Skin of body (tissue), 2 donors: Measurements from ENCODE around the gene LPGAT1. TPM values are rescaled to one million over a fixed set of nuclear protein-coding genes. Genes with fewer than 3 reads are reported as not detected.
A peak's percentile ranks its signal among the peaks of the same experiment; 100 is the strongest.
"Not testable (repeated sequence)": the region's sequence is repeated elsewhere in the genome, so short reads cannot be mapped to it uniquely, and the experiment has no call there.

Experiments
- DNase-seq: peaks from one replicate; lab custom pipeline; 2025; lab: John Stamatoyannopoulos, UW
- total RNA-seq: library from RNA; depleted of rRNA; stranded (reverse); fragments of >200 nt; gene quantifications from one replicate; pipeline ENCODE4 v1.2.3, GENCODE V29; 2014

Gene LPGAT1
- total RNA-seq = 27.0 TPM

- peak; percentile 55 for DNase-seq
These were observed at the start of gene LPGAT1 for GRCh38 chr1:211830328-211831142. LPGAT1 (minus strand) TSS chr1:211830763; CDS start chr1:211829296, 1,467 bp downstream.

GRCh38 chr1:211879475-211879874 is 48.9 kb upstream of the LPGAT1 start:
- no peak for DNase-seq

- DNase-seq = no peak
These were observed 46.5 kb upstream of the LPGAT1 start for GRCh38 chr1:211876851-211877590.

- DNase-seq = no peak
These were observed 45.0 kb upstream of the LPGAT1 start for GRCh38 chr1:211875541-211875940.

GRCh38 chr1:211874521-211875347 is 44.2 kb upstream of the LPGAT1 start:
- no peak for DNase-seq

GRCh38 chr1:211873731-211874130 is 43.2 kb upstream of the LPGAT1 start:
- not testable (repeated sequence) for DNase-seq

- DNase-seq = no peak
These were observed 39.6 kb upstream of the LPGAT1 start for GRCh38 chr1:211870156-211870555.

- no peak for DNase-seq
These were observed 34.6 kb upstream of the LPGAT1 start for GRCh38 chr1:211865180-211865579.

GRCh38 chr1:211859405-211859804 is 28.8 kb upstream of the LPGAT1 start:
- DNase-seq = no peak

GRCh38 chr1:211851174-211851573 is 20.6 kb upstream of the LPGAT1 start:
- no peak for DNase-seq

GRCh38 chr1:211843507-211844298 is 13.1 kb upstream of the LPGAT1 start:
- DNase-seq = no peak

- DNase-seq = no peak
These were observed 12.5 kb upstream of the LPGAT1 start for GRCh38 chr1:211843018-211843417.

GRCh38 chr1:211842518-211842917 is 12.0 kb upstream of the LPGAT1 start:
- no peak for DNase-seq

GRCh38 chr1:211839106-211839505 is 8.5 kb upstream of the LPGAT1 start:
- no peak for DNase-seq

- no peak for DNase-seq
These were observed 2.7 kb upstream of the LPGAT1 start for GRCh38 chr1:211833174-211833820.

- no peak for DNase-seq
These were observed 2.1 kb upstream of the LPGAT1 start for GRCh38 chr1:211832661-211833060.

GRCh38 chr1:211831558-211832323 is 1.2 kb upstream of the LPGAT1 start:
- no peak for DNase-seq

- no peak for DNase-seq
These were observed 572 bp downstream of the LPGAT1 start for GRCh38 chr1:211830055-211830327.

GRCh38 chr1:211829343-211830054 is 1.1 kb downstream of the LPGAT1 start:
- DNase-seq = no peak
